Astrocyte (in vitro differentiated cells and primary cell): ENCODE measurements around the gene MTCL3.

Source experiments
- DNase-seq: peaks from one replicate; pipeline ENCODE4 v3.0.0-alpha.2; 2010; ENCODE audit warnings: low read depth
- FAIRE-seq: peaks from 2 replicates; lab custom pipeline; 2011; peaks lifted over from hg19 to GRCh38; lab: Jason Lieb, UNC
- H2AFZ ChIP-seq: 2 replicates; pipeline ENCODE4 v1.6.0; 2012; ENCODE audit warnings: low read depth, low read length, inconsistent platforms
- H3K27ac ChIP-seq: 2 replicates; pipeline ENCODE4 v1.5.1; 2011; ENCODE audit warnings: low read depth, low read length, inconsistent platforms
- H3K27me3 ChIP-seq: 2 replicates; pipeline ENCODE4 v1.6.0; 2011; ENCODE audit warnings: low read length, inconsistent platforms; ENCODE audit not compliant: insufficient read depth
- H3K36me3 ChIP-seq: 2 replicates; pipeline ENCODE4 v1.5.1; 2011; ENCODE audit warnings: low read length, inconsistent platforms; ENCODE audit not compliant: insufficient read depth
- H3K4me1 ChIP-seq: 2 replicates; pipeline ENCODE4 v1.5.1; 2011; ENCODE audit warnings: low read length, inconsistent platforms; ENCODE audit not compliant: insufficient read depth
- H3K4me2 ChIP-seq: 2 replicates; pipeline ENCODE4 v1.6.0; 2012; ENCODE audit warnings: low read length, inconsistent platforms
- H3K4me3 ChIP-seq: 2 replicates; pipeline ENCODE4 v1.5.1; 2011; ENCODE audit warnings: low read depth, mild to moderate bottlenecking, low read length, inconsistent platforms; ENCODE audit not compliant: insufficient read depth
- H3K79me2 ChIP-seq: 2 replicates; pipeline ENCODE4 v1.6.0; 2012; ENCODE audit warnings: mild to moderate bottlenecking, low read length, inconsistent platforms; ENCODE audit not compliant: insufficient read depth
- H3K9ac ChIP-seq: 2 replicates; pipeline ENCODE4 v1.6.0; 2012; ENCODE audit warnings: mild to moderate bottlenecking, low read length, inconsistent platforms
- H3K9me3 ChIP-seq: 2 replicates; pipeline ENCODE4 v1.5.1; 2012; ENCODE audit warnings: low read depth, mild to moderate bottlenecking, low read length, inconsistent platforms; ENCODE audit not compliant: insufficient read depth
- H4K20me1 ChIP-seq: 2 replicates; pipeline ENCODE4 v1.6.0; 2012; ENCODE audit warnings: low read length, inconsistent platforms; ENCODE audit not compliant: insufficient read depth
- H3K27ac Mint-ChIP-seq: one replicate; pipeline ENCODE4 v1.8.0; 2021; ENCODE audit warnings: mild to moderate bottlenecking, mixed read lengths; ENCODE audit not compliant: unreplicated experiment
- H3K27me3 Mint-ChIP-seq: one replicate; pipeline ENCODE4 v1.8.0; 2021; ENCODE audit warnings: low read depth, mixed read lengths; ENCODE audit not compliant: unreplicated experiment
- H3K36me3 Mint-ChIP-seq: one replicate; pipeline ENCODE4 v1.8.0; 2021; ENCODE audit warnings: low read depth, mixed read lengths; ENCODE audit not compliant: unreplicated experiment
- H3K4me1 Mint-ChIP-seq: one replicate; pipeline ENCODE4 v1.8.0; 2021; ENCODE audit warnings: low read depth, mixed read lengths; ENCODE audit not compliant: unreplicated experiment
- H3K4me3 Mint-ChIP-seq: one replicate; pipeline ENCODE4 v1.8.0; 2021; ENCODE audit warnings: mild to moderate bottlenecking, moderate library complexity, mixed read lengths; ENCODE audit not compliant: unreplicated experiment
- H3K9me3 Mint-ChIP-seq: one replicate; pipeline ENCODE4 v1.8.0; 2021; ENCODE audit warnings: mild to moderate bottlenecking, mixed read lengths; ENCODE audit not compliant: unreplicated experiment
- EZH2 ChIP-seq: IDR thresholded peaks from 2 replicates; pipeline ENCODE4 v1.6.1; 2012; ENCODE audit warnings: mild to moderate bottlenecking, low read length, inconsistent platforms; ENCODE audit not compliant: insufficient read depth
- TF ChIP-seq, protein P1 (sequence below): IDR thresholded peaks from 2 replicates; pipeline ENCODE4 v1.5.1; 2011; ENCODE audit warnings: low read depth, mild to moderate bottlenecking, inconsistent platforms, low read length, moderate library complexity; ENCODE audit not compliant: insufficient read depth

MTCL3 gene

DNA sequence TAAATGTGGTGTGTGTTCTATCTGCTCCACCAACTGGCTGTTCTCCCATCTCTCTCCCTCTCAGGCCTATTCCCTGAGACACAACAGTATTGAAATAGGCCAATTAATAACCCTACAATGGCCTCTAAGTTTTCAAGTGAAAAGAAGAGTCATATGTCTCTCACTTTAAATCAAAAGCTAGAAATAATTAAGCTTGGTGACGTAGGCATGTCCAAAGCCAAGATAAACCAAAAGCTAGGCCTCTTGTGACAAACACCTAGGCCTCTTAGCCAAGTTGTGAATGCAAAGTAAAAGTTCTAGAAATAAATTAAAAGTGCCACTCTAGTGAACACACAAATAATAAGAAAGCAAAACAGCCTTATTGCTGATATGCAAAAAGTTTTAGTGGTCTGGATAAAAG, 29.9 kb downstream of the MTCL3 start:
- Histone ChIP-seq H3K9me3 (no peaks in the 10 kb centered on the region), H3K79me2 (no peaks in the 10 kb centered on the region), H3K4me1 (peaks cover 12% of the 10 kb centered on the region), H3K4me3 (no peak overlapping the region), H4K20me1 (no peaks in the 10 kb centered on the region), H3K27ac (no peak overlapping the region), H3K27me3 (no peaks in the 10 kb centered on the region), H3K9ac (no peak overlapping the region), H3K36me3 (peaks cover 9% of the 10 kb centered on the region), H3K4me2 (no peak overlapping the region), H2AFZ (no peak overlapping the region)
- no peak for FAIRE-seq
- Mint-ChIP-seq H3K4me1 (peaks cover 9% of the 10 kb centered on the region), H3K9me3 (no peaks in the 10 kb centered on the region), H3K36me3 (peaks cover 21% of the 10 kb centered on the region), H3K27ac (no peak overlapping the region), H3K4me3 (no peak overlapping the region), H3K27me3 (no peaks in the 10 kb centered on the region)
- TF ChIP-seq, protein P1, sequence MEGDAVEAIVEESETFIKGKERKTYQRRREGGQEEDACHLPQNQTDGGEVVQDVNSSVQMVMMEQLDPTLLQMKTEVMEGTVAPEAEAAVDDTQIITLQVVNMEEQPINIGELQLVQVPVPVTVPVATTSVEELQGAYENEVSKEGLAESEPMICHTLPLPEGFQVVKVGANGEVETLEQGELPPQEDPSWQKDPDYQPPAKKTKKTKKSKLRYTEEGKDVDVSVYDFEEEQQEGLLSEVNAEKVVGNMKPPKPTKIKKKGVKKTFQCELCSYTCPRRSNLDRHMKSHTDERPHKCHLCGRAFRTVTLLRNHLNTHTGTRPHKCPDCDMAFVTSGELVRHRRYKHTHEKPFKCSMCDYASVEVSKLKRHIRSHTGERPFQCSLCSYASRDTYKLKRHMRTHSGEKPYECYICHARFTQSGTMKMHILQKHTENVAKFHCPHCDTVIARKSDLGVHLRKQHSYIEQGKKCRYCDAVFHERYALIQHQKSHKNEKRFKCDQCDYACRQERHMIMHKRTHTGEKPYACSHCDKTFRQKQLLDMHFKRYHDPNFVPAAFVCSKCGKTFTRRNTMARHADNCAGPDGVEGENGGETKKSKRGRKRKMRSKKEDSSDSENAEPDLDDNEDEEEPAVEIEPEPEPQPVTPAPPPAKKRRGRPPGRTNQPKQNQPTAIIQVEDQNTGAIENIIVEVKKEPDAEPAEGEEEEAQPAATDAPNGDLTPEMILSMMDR, result no peak
- TF ChIP-seq EZH2, result no peak
- DNase-seq, result no peak

DNA sequence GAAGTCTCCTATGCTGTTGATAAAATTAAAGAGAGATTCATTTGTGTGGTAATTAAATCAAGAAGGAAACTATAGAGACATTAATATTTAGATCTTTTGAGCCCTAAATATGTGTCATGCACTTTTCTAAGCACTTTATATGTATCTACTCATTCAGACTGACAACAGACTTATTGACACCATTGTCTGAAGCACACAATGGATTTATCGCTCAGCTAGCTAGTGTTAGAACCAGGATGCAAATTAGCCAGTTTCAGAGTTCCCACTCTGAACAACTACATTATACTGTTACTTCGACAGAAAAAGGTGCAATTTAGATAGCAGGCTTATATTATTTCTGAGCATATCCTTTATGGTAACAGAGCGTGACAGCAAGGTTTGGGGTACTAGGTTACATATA, 32.2 kb downstream of the MTCL3 start:
- FAIRE-seq, result peak; percentile 29
- H3K27me3 Mint-ChIP-seq, result no peaks in the 10 kb centered on the region
- H3K9me3 Mint-ChIP-seq, result no peaks in the 10 kb centered on the region
- Histone ChIP-seq H3K27me3 (no peaks in the 10 kb centered on the region), H3K9me3 (no peaks in the 10 kb centered on the region), H2AFZ (no peak overlapping the region), H3K4me3 (no peak overlapping the region), H3K9ac (no peak overlapping the region), H3K79me2 (no peaks in the 10 kb centered on the region), H3K27ac (no peak overlapping the region), H3K36me3 (peaks cover 15% of the 10 kb centered on the region), H4K20me1 (no peaks in the 10 kb centered on the region), H3K4me2 (no peak overlapping the region), H3K4me1 (peaks cover 33% of the 10 kb centered on the region)
- no peak for DNase-seq
- no peak overlapping the region for H3K27ac Mint-ChIP-seq
- H3K4me3 Mint-ChIP-seq, result no peak overlapping the region
- H3K36me3 Mint-ChIP-seq, result peaks cover 25% of the 10 kb centered on the region
- H3K4me1 Mint-ChIP-seq, result peaks cover 23% of the 10 kb centered on the region
- no peak for TF ChIP-seq EZH2
- TF ChIP-seq, protein P1, result no peak

DNA sequence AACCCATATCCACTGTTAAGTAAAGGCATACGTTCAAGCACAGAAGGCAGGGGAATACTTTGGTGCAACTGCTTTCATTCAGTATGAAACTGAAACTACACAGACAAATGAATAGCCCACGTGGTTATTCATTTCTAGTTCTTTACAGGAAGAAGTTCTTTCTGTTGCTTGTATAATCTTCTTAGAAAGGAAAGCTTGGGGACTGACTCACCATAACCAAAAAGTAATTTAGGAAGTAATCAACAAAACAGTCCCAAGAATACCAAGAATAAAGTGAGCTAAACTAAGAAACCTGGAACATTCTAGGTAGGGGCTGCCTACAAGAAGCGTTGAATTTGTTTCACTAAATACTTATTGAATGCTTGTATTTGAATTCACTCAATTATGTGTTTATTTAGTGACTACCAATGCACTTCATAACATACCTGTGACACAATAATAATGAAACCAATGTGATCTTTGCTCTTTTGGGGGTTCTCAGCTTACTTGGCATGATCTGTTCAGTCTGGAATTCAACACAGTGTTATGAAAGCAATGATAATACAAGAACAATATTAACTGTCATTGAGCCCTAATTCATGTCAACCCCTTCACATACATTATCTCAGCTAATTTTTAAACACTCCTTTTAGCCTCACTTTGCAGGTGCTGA, 34.8 kb downstream of the MTCL3 start:
- H2AFZ ChIP-seq, result no peak overlapping the region
- no peak for TF ChIP-seq EZH2
- TF ChIP-seq, protein P1, result no peak
- DNase-seq, result peak; percentile 74
- peaks cover 9% of the 10 kb centered on the region for H3K36me3 ChIP-seq
- FAIRE-seq, result no peak
- H3K4me2 ChIP-seq, result peak overlapping the region; percentile 79
- peak overlapping the region; percentile 27 for H3K4me3 ChIP-seq
- Mint-ChIP-seq H3K27me3 (no peaks in the 10 kb centered on the region), H3K9me3 (no peaks in the 10 kb centered on the region), H3K4me1 (peaks cover 28% of the 10 kb centered on the region), H3K27ac (peak overlapping the region; percentile 88), H3K36me3 (peaks cover 9% of the 10 kb centered on the region), H3K4me3 (no peak overlapping the region)
- no peaks in the 10 kb centered on the region for H3K27me3 ChIP-seq
- H3K4me1 ChIP-seq, result peaks cover 47% of the 10 kb centered on the region
- no peaks in the 10 kb centered on the region for H4K20me1 ChIP-seq
- H3K9ac ChIP-seq, result peak overlapping the region; percentile 55
- no peaks in the 10 kb centered on the region for H3K79me2 ChIP-seq
- H3K27ac ChIP-seq, result peak overlapping the region; percentile 83
- no peaks in the 10 kb centered on the region for H3K9me3 ChIP-seq
